CD4-positive, alpha-beta memory T cell (primary cell): Measurements from ENCODE around the gene PTPRG. TPM values are rescaled to one million over a fixed set of nuclear protein-coding genes. Genes with fewer than 3 reads are reported as not detected.

Experiments used
- CTCF ChIA-PET: fragments of 350-600 bp; sonication (Branson Sonifier 250); formaldehyde crosslinking; loops from one replicate; lab custom pipeline; 2021; ENCODE audit warnings: inconsistent platforms; ENCODE audit not compliant: partially characterized antibody; lab: Charles Lee
- POLR2A ChIA-PET: fragments of 350-600 bp; sonication (Branson Sonifier 250); formaldehyde crosslinking; loops from one replicate; lab custom pipeline; 2021; ENCODE audit not compliant: partially characterized antibody; lab: Charles Lee
- DNase-seq, 5 donors: peaks; one replicate each; pipeline versions ENCODE4 v3.0.0 to v3.0.0-alpha.2; 2020 to 2022; ENCODE audit warnings: mixed read lengths in 1 of 5
- H3K27ac ChIP-seq: one replicate; pipeline ENCODE4 v1.7.0; 2013; ENCODE audit warnings: low read depth, low read length
- H3K27me3 ChIP-seq: 2 replicates; pipeline ENCODE4 v1.7.0; 2013; ENCODE audit warnings: mild to moderate bottlenecking, low read length, moderate library complexity; ENCODE audit not compliant: insufficient read depth
- H3K36me3 ChIP-seq: 2 replicates; pipeline ENCODE4 v1.7.0; 2013; ENCODE audit warnings: mild to moderate bottlenecking, low read length, moderate library complexity; ENCODE audit not compliant: insufficient read depth
- H3K4me1 ChIP-seq: 2 replicates; pipeline ENCODE4 v1.7.0; 2013; ENCODE audit warnings: mild to moderate bottlenecking, low read length, moderate library complexity; ENCODE audit not compliant: insufficient read depth
- H3K4me3 ChIP-seq, 2 donors: one replicate each; pipeline ENCODE4 v1.7.0; 2013; ENCODE audit warnings: low read length in 2 of 2, mild to moderate bottlenecking in 1 of 2
- H3K9me3 ChIP-seq, 2 donors: one replicate each; pipeline ENCODE4 v1.7.0; 2013; ENCODE audit warnings: low read length in 2 of 2, control low read depth in 1 of 2; ENCODE audit not compliant: control insufficient read depth in 1 of 2
- H3K27ac Mint-ChIP-seq, 7 donors: one replicate each; pipeline ENCODE4 v1.8.0; 2020 to 2021; ENCODE audit warnings: mixed read lengths in 7 of 7, mild to moderate bottlenecking in 6 of 7, inconsistent platforms in 3 of 7, moderate library complexity in 3 of 7
- H3K27me3 Mint-ChIP-seq, 2 donors: one replicate each; pipeline ENCODE4 v1.8.0; 2020 to 2021; ENCODE audit warnings: mixed read lengths in 2 of 2
- H3K36me3 Mint-ChIP-seq, 2 donors: one replicate each; pipeline ENCODE4 v1.8.0; 2020 to 2021; ENCODE audit warnings: mixed read lengths in 2 of 2, inconsistent platforms in 1 of 2, mild to moderate bottlenecking in 1 of 2
- H3K4me1 Mint-ChIP-seq, 4 donors: one replicate each; pipeline ENCODE4 v1.8.0; 2020 to 2021; ENCODE audit warnings: mixed read lengths in 4 of 4, mild to moderate bottlenecking in 1 of 4
- H3K4me3 Mint-ChIP-seq, 8 donors: one replicate each; pipeline ENCODE4 v1.8.0; 2020 to 2021; ENCODE audit warnings: mixed read lengths in 8 of 8, mild to moderate bottlenecking in 7 of 8, moderate library complexity in 6 of 8, inconsistent platforms in 3 of 8
- H3K9me3 Mint-ChIP-seq, 8 donors: one replicate each; pipeline ENCODE4 v1.8.0; 2020 to 2021; ENCODE audit warnings: mixed read lengths in 8 of 8, mild to moderate bottlenecking in 5 of 8, inconsistent platforms in 3 of 8, moderate library complexity in 1 of 8
- intact Hi-C: fragments of 100-400 bp; cut with micrococcal nuclease; formaldehyde crosslinking; loops from one replicate; pipeline ENCODE4 v1.15.1; 2023
- polyA plus RNA-seq, 2 donors: library from polyadenylated mRNA; unstranded; fragments of 300-500 nt; fragmentation: Illumina TruSeq; gene quantifications; one replicate each; pipeline ENCODE4 v1.2.3, GENCODE V29; 2021
- total RNA-seq, 2 experiments: library from RNA; stranded (reverse); gene quantifications; one replicate each; pipeline ENCODE4 v1.2.3, GENCODE V29; 2021

The PTPRG gene
- total and polyA plus RNA-seq, 4 experiments from 2014 or later: not detected

DNA sequence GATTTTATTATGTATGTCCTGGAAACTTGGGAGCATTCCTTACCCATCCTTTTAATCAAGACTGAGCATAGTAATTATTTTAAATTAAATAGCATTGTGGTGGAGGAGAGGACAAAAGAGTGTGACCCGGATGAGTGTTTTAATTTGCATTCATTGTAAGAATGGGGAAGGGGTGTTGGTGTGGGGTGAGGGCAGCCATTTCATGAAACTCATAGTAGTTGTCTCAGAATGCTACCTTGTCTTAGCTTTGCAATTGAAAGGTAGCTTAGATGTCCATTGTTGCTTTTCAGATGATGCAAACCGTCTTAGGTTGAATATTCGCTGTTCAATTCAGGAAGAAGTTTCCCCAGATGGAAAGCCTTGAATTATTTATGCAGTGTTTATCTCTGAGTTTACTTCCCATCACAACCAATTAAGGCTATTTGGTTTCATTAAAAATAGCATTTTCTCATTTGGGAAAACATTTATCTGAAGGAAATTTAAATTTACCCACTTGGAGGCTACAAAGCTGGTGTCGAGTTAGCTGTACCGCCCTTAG is 483.6 kb downstream of the PTPRG start:
- no peaks in the 10 kb centered on the region for H3K4me1 ChIP-seq
- peaks cover 0 to 8% (median 0%) of the 10 kb centered on the region in 8 donors for H3K9me3 Mint-ChIP-seq
- H3K27me3 Mint-ChIP-seq: no peaks in the 10 kb centered on the region
- no peaks in the 10 kb centered on the region for H3K9me3 ChIP-seq
- CTCF ChIA-PET: no interaction called here
- no peaks in the 10 kb centered on the region for H3K36me3 Mint-ChIP-seq
- H3K4me1 Mint-ChIP-seq: no peaks in the 10 kb centered on the region
- H3K36me3 ChIP-seq: no peaks in the 10 kb centered on the region
- H3K27me3 ChIP-seq: no peaks in the 10 kb centered on the region
- no peak overlapping the region for H3K4me3 ChIP-seq
- no peak overlapping the region for H3K27ac Mint-ChIP-seq
- no peak overlapping the region for H3K4me3 Mint-ChIP-seq
- POLR2A ChIA-PET: no interaction called here
- no peak overlapping the region for H3K27ac ChIP-seq
- no peak for DNase-seq
- intact Hi-C loops: no loop called here

GRCh38 chr3:62046326-62046725 is 485.0 kb downstream of the PTPRG start:
- no peak overlapping the region for H3K4me3 ChIP-seq
- no peaks in the 10 kb centered on the region for H3K36me3 Mint-ChIP-seq
- no peaks in the 10 kb centered on the region for H3K27me3 ChIP-seq
- H3K27me3 Mint-ChIP-seq: no peaks in the 10 kb centered on the region
- no peak overlapping the region for H3K27ac ChIP-seq
- ChIA-PET POLR2A (no interaction called here), CTCF (no interaction called here)
- DNase-seq: no peak
- intact Hi-C loops: no loop called here
- H3K9me3 ChIP-seq: no peaks in the 10 kb centered on the region
- H3K36me3 ChIP-seq: no peaks in the 10 kb centered on the region
- no peaks in the 10 kb centered on the region for H3K4me1 ChIP-seq
- no peak overlapping the region for H3K27ac Mint-ChIP-seq
- H3K4me3 Mint-ChIP-seq: no peak overlapping the region
- no peaks in the 10 kb centered on the region for H3K4me1 Mint-ChIP-seq
- peaks cover 0 to 8% (median 0%) of the 10 kb centered on the region in 8 donors for H3K9me3 Mint-ChIP-seq

GRCh38 chr3:62048577-62048976 is 487.2 kb downstream of the PTPRG start:
- no peak overlapping the region for H3K27ac ChIP-seq
- H3K4me3 Mint-ChIP-seq: no peak overlapping the region
- intact Hi-C loops: no loop called here
- H3K27ac Mint-ChIP-seq: no peak overlapping the region
- H3K9me3 ChIP-seq: no peaks in the 10 kb centered on the region
- no peak overlapping the region for H3K4me3 ChIP-seq
- H3K4me1 ChIP-seq: no peaks in the 10 kb centered on the region
- H3K9me3 Mint-ChIP-seq: peaks cover 0 to 6% (median 0%) of the 10 kb centered on the region in 8 donors
- no peaks in the 10 kb centered on the region for H3K27me3 ChIP-seq
- H3K36me3 ChIP-seq: no peaks in the 10 kb centered on the region
- peaks cover 0 to 2% of the 10 kb centered on the region in 2 donors for H3K27me3 Mint-ChIP-seq
- no peak for DNase-seq
- POLR2A ChIA-PET: no interaction called here
- CTCF ChIA-PET: no interaction called here
- no peaks in the 10 kb centered on the region for H3K4me1 Mint-ChIP-seq
- H3K36me3 Mint-ChIP-seq: no peaks in the 10 kb centered on the region

DNA sequence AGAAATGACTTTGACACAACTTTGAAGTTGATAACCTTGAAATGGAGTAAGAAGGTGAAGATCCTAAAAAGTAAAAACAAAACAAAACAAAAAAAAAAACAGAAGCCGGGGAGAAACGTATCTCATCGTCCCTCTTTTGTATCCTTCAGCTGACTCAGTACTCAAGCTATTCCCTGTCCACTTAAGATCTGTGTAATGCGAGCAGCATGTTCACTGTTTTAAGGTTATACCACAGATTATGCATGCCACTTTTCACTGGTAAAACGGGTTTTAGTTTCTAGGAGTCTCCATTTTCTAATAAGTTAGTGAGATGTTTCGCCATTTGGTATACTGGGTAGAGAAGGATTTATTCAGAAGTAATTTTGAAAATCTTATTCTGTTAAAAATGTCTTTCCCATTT is 487.7 kb downstream of the PTPRG start:
- no peak overlapping the region for H3K27ac ChIP-seq
- Mint-ChIP-seq H3K36me3 (no peaks in the 10 kb centered on the region), H3K4me1 (no peaks in the 10 kb centered on the region), H3K27me3 (peaks cover 0 to 2% of the 10 kb centered on the region in 2 donors), H3K4me3 (no peak overlapping the region), H3K9me3 (peaks cover 0 to 5% (median 0%) of the 10 kb centered on the region in 8 donors), H3K27ac (no peak overlapping the region)
- no peak for DNase-seq
- no peaks in the 10 kb centered on the region for H3K36me3 ChIP-seq
- intact Hi-C loops: no loop called here
- H3K4me3 ChIP-seq: no peak overlapping the region
- no peaks in the 10 kb centered on the region for H3K4me1 ChIP-seq
- H3K27me3 ChIP-seq: no peaks in the 10 kb centered on the region
- CTCF ChIA-PET: no interaction called here
- no peaks in the 10 kb centered on the region for H3K9me3 ChIP-seq
- POLR2A ChIA-PET: no interaction called here

DNA sequence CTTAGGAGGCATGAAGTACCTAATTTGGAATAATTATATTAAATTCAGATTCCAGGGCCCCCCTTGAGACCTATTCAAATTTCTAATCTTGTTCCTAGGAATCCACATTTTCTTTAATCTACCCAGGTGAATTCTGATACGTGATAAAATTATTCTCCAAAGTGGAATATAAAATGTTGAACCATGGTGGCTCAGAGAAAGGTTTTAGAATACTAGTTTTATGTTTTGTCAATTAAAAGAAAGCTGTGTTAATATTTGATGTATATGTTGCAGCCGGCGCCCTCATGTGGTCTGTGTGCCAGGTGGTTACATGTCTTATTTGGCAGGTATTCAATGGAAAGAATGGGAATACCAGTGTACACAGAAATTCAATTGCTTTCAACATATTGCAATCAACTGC is 490.1 kb downstream of the PTPRG start:
- ChIA-PET POLR2A (no interaction called here), CTCF (no interaction called here)
- Mint-ChIP-seq H3K4me1 (no peaks in the 10 kb centered on the region), H3K9me3 (peaks cover 0 to 9% (median 0%) of the 10 kb centered on the region in 8 donors), H3K4me3 (no peak overlapping the region), H3K36me3 (no peaks in the 10 kb centered on the region), H3K27ac (no peak overlapping the region), H3K27me3 (peaks cover 0 to 2% of the 10 kb centered on the region in 2 donors)
- Histone ChIP-seq H3K27me3 (no peaks in the 10 kb centered on the region), H3K36me3 (no peaks in the 10 kb centered on the region), H3K27ac (no peak overlapping the region), H3K4me3 (no peak overlapping the region), H3K9me3 (no peaks in the 10 kb centered on the region), H3K4me1 (no peaks in the 10 kb centered on the region)
- intact Hi-C loops: no loop called here
- no peak for DNase-seq

- H3K27me3 Mint-ChIP-seq: peaks cover 2% of the 10 kb centered on the region in 2 donors
- peaks cover 0 to 9% (median 2%) of the 10 kb centered on the region in 8 donors for H3K9me3 Mint-ChIP-seq
- Histone ChIP-seq H3K4me3 (no peak overlapping the region), H3K4me1 (no peaks in the 10 kb centered on the region), H3K36me3 (no peaks in the 10 kb centered on the region), H3K27me3 (no peaks in the 10 kb centered on the region), H3K27ac (no peak overlapping the region), H3K9me3 (no peaks in the 10 kb centered on the region)
- no peak overlapping the region for H3K4me3 Mint-ChIP-seq
- CTCF ChIA-PET: no interaction called here
- intact Hi-C loops: no loop called here
- H3K27ac Mint-ChIP-seq: no peak overlapping the region
- POLR2A ChIA-PET: no interaction called here
- no peak for DNase-seq
- H3K4me1 Mint-ChIP-seq: no peaks in the 10 kb centered on the region
- no peaks in the 10 kb centered on the region for H3K36me3 Mint-ChIP-seq
Measured at GRCh38 chr3:62052331-62052730, 491.0 kb downstream of the PTPRG start.

DNA sequence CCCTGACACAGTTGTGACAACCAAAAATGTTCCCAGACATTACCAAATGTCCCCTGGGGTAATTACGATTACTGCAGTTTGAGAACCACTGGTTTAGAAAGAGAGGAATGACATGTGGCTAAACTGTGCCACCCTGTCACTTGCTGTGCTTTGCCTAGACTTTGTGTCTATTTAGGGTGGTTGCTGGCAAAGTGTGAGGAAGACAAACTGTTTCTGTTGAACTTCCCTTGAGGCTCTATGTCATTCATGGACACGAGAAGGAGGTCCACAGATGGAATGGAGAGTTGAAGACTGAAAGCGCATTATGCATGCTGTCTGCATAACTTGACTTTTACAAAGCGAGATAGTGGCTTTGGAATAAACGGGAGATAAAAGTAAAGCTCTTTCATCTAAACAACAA is 495.3 kb downstream of the PTPRG start:
- DNase-seq: no peak
- H3K9me3 ChIP-seq: no peaks in the 10 kb centered on the region
- peaks cover 2 to 3% of the 10 kb centered on the region in 2 donors for H3K27me3 Mint-ChIP-seq
- H3K4me3 ChIP-seq: no peak overlapping the region
- H3K36me3 ChIP-seq: no peaks in the 10 kb centered on the region
- no peaks in the 10 kb centered on the region for H3K36me3 Mint-ChIP-seq
- H3K27me3 ChIP-seq: no peaks in the 10 kb centered on the region
- no peak overlapping the region for H3K27ac Mint-ChIP-seq
- no peaks in the 10 kb centered on the region for H3K4me1 Mint-ChIP-seq
- H3K4me3 Mint-ChIP-seq: no peak overlapping the region
- no peak overlapping the region for H3K27ac ChIP-seq
- CTCF ChIA-PET: no interaction called here
- POLR2A ChIA-PET: no interaction called here
- intact Hi-C loops: no loop called here
- no peaks in the 10 kb centered on the region for H3K4me1 ChIP-seq
- peaks cover 0 to 8% (median 2%) of the 10 kb centered on the region in 8 donors for H3K9me3 Mint-ChIP-seq
